Measurements from ENCODE around the gene DMAC2.
"Not testable (repeated sequence)": the region's sequence is repeated elsewhere in the genome, so short reads cannot be mapped to it uniquely, and the experiment has no call there.

Gene DMAC2

DNA sequence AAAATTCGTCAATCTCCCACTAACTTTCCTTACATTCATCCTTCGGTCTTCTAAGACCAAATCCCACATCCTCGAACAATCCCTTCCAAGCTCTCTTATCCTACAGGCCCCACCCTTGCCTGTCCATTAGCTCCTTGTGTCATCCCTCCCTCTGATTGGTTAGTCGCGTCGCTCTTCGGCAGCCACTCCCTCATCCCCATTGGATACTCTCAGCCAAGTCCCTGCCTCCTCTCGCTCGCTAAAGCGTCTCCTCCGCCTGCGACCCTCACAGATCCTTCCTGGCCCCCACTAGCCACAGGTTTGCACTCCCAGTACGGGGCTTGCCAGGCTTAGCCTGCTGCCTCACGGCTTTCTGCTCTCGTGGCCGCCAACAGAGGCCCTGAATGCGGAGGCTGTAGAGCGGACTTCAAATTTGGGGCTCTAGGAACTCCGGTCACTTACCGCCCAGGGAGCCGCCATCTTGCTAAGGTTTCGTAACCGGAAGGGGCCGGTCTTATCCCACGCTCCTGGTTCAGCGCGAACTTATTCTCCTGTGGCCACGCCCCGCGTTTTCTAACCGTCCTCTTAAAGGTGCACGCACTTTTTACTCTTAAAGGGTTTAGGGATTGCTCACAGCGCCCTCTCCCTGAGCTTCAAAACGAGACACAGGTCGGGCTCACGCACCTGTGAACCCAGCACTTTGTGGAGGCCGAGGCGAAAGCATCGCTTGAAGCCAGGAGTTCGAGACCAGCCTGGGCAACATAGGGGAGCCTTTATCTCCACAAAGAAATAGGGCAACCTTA, at the start of gene DMAC2:
Gene DMAC2, minus strand, starts transcription at position 472 of the 782 bp plus-strand sequence. Its CDS starts 13 bp downstream, at position 459.
- peak; percentile 94 for DNase-seq (ENCODE audit: low read depth)

DNA sequence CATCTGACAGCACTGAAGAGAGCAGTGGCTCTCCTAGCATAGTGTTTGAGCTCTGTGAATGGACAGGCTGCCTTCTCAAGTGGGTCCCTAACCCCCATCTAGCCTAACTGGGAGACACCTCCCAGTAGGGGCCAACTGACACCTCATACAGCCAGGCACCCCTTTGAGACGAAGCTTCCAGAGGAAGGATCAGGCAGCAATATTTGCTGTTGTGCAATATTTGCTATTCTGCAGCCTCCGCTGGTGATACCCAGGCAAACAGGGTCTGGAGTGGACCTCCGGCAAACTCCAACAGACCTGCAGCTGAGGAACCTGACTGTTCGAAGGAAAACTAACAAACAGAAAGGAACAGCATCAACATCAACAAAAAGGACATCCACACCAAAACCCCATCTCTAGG, 47.2 kb upstream of the DMAC2 start:
- DNase-seq (ENCODE audit: low read depth) = not testable (repeated sequence)

DNA sequence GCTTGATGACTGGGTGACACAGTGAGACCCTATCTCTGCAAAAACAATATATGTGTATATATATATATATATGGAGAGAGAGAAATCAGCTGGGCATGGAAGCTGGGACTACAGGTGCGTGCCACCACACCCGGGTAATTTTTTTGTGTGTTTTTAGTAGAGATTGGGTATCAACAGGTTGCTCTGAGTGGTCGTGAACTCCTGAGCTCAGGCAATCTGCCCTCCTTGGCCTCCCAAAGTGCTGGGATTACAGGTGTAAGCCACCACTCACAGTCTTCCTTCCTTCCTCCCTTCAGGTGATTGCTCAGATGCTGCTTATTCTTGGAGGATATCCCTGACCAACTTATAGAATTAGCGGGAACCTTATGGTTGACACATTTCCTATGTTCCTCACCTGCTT, 45.1 kb upstream of the DMAC2 start:
- DNase-seq (ENCODE audit: low read depth) = no peak

DNA sequence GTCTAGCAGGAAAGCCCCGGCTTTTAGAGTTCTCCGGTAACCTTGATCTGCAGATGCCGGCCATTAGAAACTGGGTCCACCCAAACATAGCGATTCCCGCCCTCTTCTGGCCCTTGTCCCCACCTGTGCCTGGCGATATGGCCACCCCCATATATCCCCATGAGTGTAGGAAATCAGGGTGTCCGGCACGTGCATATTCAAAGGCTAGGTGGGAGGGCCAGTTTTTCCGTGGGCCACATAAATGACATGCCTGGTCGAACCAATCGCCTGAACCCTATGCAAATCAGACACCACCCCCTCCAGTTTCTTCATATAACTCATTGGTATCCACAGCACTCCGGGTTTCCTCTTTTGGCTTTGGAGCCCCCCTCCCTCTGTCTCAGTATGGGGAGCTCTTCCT, 40.6 kb upstream of the DMAC2 start:
- DNase-seq (ENCODE audit: low read depth) = no peak

DNA sequence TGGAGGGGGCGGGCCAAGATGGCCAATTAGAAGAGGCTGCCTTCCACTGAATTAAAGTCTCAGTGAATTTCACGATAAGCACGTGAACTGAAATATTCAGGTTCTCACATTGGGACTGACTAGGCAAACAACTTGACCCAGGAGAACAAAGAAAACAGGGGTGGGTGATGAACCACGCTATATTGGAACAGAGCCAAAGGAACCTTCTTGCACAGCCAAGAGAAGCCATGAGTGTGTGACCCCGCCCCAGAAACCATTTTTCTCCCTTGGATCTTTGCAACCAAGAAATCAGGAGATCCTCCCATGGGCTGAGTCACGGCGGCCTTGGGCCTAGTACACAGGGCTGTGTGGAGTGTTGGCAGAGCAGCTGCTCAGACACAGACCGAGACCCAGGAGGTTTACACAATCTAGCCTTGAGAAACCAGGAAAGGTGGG, 40.1 kb upstream of the DMAC2 start:
- no peak for DNase-seq (ENCODE audit: low read depth)

DNA sequence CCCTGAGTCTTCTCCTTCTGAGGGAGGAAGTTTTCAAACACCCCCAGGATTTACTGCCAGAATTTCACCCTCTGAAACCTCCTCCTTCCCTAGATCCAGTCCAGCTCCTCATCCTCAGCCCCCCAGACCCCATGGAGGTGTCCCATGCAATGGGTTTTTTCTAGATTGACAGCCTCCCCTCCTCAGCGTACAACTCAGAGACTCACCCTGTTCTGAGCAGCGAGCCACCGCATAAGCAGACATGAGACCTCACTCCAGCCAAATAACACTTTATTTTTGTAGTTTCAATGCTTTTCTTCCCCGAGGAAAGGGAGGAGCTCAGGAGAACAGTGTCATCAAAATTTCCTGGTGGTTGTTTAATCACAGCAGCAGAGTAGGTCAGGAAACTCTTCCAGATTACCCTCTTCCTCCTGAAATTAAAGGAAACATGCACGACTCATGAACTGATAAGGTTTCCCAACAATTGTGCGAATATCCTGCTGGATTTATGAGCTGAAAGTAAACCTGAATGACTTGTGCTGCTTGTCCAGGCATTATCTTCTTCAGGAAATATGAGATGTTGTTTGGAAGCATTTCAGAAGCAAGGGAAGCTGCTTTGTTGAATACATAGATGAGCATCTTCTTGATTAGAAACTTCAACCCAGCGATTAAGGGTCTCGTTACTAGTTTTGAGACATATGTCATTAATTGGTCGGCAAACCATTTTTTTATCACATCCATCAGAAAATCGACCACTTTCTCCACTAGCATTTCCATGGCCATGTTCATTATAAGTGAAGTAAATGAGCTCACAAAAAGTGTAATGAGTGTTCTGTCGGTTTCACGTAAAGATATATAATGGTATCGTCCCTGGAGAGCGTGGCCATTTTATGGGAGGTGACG, 39.4 kb upstream of the DMAC2 start:
- DNase-seq (ENCODE audit: low read depth) = no peak

DNA sequence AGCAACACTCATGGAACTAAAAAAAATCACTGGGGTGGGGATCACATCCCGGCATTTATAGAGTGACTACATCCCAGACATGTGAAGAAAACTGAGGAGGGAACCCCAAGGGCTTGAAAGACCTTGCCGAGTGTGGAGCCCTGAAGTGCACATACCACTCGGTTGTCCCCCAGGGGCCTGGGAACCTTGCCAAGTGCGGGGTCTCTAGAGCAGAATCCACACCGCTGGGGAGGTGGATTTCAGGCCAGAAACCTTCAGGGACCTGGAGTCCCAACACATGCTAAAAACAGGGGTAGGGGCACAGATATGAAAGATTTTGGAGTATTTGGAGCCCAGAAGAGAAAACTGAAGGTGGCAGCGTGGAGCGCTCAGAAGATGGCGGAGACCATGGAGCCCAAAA, 38.5 kb upstream of the DMAC2 start:
- no peak for DNase-seq (ENCODE audit: low read depth)

DNA sequence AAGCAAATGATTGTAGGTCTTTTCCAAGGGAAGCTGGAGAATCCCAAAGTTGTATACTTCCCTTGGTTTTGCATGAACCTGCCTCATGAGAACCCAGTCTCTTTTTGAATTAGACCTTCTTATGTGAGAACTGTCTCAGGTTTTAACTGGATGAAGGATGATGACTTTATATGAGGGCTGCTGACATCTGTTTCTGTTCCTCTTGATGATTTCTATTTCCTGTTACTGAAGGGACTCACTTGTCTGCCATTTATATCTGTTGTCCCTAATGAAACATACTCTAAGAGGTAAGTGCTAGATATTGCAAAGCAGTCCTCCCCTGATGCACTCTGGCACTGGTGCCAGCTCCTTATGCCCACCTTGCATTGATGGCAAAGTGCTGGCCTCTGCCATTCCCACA, 36.9 kb upstream of the DMAC2 start:
- DNase-seq (ENCODE audit: low read depth) = no peak

DNA sequence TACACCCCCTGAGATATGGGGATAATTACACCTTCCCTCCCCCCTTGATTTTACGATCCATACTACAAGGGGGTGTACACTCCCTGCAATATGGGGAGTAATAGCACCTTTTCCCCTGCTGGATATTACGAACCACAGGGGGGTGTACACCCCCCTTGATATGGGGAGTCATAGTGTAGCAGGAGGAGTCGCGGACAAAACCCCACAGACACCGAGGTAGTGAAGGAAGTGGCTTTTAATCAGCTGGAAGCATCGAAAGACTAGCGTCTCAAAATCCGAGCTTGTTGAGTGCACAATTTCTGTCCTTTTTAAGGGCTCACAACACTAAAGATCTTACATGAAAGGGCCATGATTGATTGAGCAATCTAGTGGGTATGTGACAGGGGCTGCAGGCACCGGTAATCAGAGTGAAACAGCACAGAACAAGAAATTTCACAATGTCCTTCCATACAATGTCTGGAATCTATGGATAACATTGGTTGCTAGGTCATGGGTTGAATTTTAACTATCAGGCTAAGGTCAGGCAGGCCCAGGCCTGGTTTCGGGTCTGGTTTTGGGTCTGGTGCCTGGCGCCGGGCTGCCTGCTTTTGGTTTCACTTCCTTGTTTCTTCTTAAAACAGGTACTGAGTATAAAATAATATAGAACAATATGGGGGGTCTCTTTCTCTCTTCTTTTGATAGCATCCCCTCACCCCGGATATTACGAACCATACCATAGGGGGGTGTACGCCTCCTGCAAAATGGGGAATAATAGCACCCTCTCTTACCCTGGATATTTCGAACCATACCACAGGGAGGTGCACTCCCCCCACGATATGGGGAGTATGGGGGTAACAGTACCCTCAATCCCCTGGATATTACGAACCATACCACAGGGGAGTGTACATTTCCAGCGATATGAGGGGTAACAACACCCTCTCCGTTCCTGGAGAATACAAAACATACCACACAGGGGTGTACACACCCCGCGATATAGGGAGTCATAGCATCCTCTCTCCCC, 23.8 kb upstream of the DMAC2 start:
- DNase-seq (ENCODE audit: low read depth) = not testable (repeated sequence)

DNA sequence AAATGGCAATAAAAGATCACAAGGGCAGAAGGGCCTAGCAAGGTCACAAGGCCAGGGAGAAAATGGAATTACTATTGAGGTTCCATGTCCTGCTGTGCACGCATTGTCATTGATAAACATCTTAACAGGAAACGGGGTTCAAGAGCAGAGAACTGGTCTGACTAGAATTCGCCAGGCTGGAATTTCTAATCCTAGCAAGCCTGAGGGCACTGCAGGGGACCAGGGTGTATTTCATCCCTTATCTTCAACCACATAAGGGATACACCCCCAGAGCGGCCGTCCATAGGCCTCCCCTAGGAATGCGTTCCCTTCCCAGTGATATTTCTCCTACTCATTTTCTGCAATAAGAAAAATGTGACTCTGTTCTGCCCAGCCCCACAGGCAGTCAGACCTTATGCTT, 22.8 kb upstream of the DMAC2 start:
- DNase-seq (ENCODE audit: low read depth) = no peak

DNA sequence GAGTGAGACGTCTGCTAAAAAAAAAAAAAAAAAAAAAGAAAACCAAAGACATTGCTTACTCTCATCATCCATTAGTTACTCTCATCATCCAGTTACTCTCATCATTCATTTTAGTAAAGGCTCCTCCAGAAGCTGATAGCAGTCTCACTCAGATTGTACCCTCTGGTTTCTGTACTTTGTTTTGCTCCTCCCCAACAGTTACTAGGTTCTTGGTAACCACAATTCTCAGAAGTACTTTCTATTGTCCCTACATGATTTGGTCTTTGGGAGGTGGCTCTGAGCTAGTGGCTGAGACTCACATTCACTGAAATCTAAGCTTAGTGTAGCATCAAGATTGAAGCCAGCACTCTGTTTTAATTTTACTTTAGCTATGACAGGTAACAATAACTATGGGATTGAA, 17.5 kb upstream of the DMAC2 start:
- DNase-seq (ENCODE audit: low read depth) = no peak

DNA sequence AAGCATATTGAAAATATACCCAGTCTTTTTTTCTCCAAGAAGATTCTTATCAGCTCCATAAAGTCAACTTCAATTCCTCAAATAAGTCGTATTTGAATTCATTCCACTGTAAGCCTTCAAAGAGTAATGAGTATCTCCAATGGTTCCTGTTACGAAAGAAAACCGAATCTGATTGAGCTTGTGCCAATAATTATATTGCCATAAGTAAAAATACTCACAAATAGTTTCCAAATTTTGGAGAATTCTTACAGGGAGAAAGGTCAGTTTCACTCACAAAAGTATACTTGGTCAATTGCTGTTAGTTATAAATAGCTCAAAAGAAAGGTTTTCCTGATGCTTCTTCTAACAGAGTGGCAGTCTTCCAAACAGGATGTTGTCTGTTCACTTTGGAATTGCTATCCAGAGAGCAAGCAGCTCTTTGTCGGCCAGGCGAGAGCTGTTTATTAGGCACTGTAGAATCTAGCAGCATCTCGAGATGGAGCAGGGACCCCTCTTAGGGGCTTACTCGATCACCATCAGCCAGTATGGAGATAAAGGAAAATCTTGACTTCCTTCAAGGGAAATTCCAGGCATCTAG, 16.7 kb upstream of the DMAC2 start:
- DNase-seq (ENCODE audit: low read depth) = no peak

DNA sequence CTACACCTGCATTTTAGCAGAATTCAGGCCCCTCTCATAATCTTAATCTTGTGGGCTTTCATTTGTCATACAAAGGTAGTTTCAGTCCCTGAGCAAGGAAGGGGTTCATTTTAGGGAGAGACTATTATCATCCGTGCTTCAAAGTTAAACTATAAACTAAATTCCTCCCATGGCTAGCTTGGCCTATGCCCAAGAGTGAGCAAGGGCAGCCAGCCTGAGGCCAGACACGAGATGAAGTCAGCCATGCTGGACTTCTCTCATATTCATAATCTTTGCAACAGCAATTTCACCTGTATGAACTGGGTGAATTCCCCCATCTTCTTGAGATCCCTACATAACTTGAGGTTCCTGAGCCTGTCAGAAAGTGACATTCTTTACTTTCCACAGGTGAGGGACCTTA, 16.2 kb upstream of the DMAC2 start:
- no peak for DNase-seq (ENCODE audit: low read depth)

DNA sequence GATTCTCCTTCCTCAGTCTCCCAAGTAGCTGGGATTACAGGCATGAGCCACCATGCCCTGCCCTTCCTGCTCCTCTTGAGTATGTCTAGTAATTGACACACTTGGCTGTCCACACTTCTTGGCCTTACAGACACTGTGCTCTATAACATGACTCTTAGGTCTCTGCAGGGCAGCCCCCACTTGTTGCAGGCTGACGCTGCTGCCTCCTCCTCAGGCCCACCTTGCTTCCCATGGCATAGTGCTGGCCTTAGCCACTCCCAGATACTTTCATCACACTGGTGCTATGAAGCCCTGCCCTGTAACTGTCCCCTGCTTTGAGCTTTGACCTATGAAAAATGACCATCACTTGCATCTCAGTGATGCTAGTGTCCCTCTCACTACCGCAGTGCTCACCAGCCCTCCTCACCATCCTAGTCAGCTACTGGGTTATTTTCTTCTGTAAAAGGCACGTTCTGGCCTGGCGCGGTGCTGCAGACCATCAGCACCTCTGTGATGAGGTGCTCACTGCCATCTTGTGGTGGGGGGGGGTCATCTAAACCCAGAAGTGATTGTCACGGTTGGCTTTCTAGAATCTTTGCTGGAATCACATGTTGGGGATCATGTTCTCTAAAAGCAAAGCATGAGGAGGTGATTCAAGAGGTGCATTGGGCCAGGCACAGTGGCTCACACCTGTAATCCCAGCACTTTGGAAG, 13.0 kb upstream of the DMAC2 start:
- DNase-seq (ENCODE audit: low read depth) = no peak

DNA sequence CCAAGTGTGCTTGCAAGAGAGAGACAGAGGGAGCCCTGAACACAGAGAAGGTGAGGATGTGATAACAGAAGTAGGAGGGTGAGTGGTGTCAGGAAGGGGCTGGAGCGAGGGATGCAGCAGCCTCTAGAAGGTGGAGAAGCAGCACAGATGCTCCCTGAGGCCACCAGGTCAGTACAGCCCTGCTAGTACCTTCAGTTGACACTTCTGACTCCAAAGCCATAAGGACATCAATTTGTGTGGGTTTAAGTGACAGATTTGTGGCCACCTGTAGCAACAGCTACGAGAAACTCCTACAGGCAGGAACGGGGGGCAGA, 10.1 kb upstream of the DMAC2 start:
- DNase-seq (ENCODE audit: low read depth) = no peak

DNA sequence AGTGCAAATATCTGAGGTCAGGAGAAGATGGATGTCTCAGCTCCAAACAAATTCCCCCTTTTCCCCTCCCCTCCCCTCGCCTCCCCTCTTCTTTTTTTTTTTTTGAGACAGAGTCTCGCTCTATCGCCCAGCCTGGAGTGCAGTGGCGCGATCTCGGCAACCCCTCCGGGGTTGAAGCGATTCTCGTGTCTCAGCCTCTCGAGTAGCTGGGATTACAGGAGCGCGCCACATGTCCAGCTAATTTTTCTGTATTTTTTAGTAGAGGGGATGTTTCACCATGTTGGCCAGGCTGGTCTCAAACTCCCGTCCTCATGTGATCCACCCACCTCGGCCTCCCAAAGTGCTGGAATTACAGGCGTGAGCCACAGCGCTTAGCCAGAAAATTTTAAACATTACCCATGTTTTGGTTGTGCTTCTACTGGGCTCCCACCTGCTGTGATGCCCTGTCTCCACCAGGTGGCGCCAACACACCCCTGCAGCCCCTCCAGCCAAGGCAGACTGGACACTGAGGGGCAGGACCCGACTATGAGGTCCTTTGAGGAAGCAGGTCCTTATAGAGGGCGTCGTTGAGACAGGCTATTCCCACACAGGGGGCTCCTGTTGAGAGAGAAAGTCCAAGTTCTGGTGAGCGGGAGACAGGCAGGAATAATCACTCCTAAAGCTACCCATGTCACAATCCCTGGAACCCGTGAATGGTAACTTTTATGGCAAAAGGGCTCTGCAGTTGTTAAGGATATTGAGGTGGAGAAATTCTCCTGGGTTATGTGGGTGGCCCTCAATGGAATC, 9.6 kb upstream of the DMAC2 start:
- DNase-seq (ENCODE audit: low read depth) = peak; percentile 64

DNA sequence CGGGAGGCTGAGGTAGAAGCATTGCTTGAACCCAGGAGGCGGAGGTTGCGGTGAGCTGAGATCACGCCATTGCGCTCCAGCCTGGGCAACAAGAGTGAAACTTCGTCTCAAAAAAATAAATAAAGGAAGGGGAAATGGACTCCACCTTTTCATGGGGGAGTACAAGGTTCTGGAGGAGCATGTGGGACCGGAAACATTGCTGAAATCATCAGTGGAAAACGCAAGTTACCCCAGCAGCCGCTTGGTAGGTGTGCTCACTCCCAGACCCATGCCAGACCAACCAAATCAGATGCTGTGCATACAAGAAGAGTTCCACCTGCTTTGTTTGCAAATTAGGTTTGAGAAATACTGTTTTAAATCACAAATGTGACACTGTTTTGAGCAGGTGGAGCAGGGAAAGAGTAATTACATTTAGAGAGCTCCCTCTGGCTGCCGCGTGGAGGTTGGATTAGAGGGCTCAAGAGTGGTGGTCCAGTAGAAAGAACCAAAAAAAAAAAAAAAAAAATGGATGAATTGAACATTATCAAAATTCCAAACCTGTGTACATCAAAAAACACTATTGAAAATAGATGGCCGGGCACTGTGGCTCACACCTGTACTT, 8.1 kb upstream of the DMAC2 start:
- no peak for DNase-seq (ENCODE audit: low read depth)

DNA sequence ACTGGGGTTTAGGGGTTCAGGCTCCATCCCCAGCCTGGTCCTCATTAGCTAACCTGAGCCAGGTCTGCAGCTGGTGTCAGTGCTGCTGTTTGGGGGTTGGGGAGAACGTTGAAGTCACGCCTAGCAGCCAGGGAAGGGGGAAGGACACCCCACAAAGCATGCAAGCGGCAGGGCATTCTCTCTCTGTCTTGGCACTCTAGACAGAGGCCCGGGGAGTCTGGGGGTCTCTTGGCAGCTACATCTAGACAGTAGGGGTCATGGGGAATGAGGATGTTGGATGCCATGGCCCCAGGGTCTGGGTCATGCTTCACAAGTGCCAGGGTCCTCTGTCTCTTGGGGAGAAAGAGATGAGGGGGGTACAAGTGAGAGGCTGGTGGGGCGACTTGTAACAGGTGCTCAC, 5.9 kb upstream of the DMAC2 start:
- DNase-seq (ENCODE audit: low read depth) = no peak

DNA sequence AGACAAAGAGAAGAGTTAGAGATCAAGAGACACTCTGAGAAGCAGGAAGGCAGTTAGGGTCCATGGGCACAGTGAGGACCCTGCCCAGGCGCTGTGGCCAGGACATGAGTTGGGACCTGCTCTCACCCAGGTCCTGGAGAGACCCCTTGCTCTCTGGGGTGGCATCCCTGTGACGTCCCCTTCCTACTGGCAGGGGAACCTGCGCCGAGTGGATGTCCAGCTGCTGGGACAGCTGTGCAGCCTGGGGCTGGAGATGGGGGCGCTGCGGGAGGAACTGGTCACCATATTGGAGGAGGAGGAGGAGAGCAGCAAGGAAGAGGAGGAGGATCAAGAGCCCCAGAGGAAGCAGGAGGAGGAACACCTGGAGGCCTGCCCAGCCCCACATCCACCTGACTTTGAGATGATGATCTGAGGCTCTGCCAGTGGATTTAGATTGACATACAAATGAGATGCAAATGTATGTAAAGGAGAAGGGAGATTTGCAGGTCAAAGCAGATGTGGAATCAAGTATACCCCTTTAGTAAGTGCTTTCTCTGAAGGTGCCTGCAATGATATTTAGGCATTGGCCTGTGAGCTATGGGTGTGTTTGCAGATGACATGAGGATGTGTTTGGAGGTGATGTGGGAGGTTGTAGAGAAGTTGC, 4.2 kb upstream of the DMAC2 start:
- no peak for DNase-seq (ENCODE audit: low read depth)
